Measurements from ENCODE around the gene THRA.
A peak's percentile ranks its signal among the peaks of the same experiment; 100 is the strongest.

Gene THRA

DNA sequence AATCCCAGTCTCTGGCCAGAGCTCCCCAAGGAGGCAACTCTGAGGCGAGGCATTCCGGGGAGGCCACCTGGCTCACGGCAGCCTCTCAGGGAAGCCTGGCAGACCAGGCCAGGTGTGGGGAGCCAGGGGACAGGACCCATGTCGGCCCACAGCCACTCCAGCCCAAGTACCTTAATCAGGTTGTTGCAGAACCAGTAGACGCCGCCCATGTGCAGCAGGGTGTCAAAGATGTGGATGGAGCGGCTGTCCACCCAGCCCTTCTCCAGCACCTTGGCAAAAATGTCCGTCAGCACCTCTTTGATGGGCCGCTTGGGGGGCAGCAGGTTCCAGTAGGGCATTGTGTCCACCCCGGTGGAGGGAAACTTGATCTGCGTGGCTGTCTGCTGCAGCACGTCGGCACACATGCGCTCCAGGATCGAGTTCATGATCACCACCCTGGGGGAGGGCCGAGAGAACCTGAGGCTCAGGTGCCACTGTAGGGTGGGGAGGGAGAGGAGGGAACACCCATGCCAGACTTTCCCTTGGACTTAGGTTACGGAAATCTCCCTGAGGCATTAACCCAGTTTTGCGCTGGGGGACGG is 39.7 kb upstream of the THRA start:
- Mint-ChIP-seq H3K9me3 (no peaks in the 10 kb centered on the region), H3K4me3 (no peak overlapping the region), H3K4me1 (ENCODE audit: low read depth) (no peaks in the 10 kb centered on the region), H3K27me3 (no peaks in the 10 kb centered on the region), H3K27ac (no peak overlapping the region), H3K36me3 (ENCODE audit: low read depth) (peaks cover 94% of the 10 kb centered on the region)
- intact Hi-C loops (cut with micrococcal nuclease) = no loop called here

DNA sequence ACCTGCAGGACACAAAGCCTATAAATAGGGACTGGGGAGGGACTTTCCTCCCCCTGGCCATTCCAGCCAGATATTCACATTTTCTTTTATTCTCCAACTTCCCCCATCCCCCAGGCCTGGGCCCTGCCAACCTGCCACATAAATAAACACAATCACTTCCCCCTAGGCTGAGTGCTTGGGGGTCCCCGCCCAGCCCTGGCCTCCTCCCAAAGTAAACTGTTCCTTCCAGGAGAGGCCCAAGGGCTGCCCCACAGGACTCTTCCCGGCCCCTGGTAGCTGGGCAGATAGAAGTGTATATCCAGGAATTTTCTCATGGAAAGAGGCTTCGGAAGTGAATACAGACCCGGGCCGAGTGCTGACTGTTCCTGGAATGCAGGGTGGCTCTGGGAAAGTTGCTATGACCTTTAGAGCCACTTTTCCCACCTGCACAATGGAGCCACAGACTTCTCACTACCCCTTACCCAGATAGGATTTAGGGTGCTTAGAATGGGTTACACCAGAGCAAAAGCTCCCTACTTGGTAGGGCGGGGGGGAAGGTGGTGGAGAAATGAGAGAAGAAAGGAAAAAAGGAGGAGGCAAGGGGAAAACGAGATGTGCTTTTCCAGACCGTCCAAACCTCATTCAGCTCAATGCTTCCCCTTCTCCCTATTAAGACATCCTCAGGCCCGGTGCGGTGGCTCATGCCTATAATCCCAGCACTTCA is 39.0 kb upstream of the THRA start:
- intact Hi-C loops (cut with micrococcal nuclease) = no loop called here
- Mint-ChIP-seq H3K27ac (no peak overlapping the region), H3K9me3 (no peaks in the 10 kb centered on the region), H3K36me3 (ENCODE audit: low read depth) (peaks cover 94% of the 10 kb centered on the region), H3K4me3 (no peak overlapping the region), H3K4me1 (ENCODE audit: low read depth) (no peaks in the 10 kb centered on the region), H3K27me3 (no peaks in the 10 kb centered on the region)

DNA sequence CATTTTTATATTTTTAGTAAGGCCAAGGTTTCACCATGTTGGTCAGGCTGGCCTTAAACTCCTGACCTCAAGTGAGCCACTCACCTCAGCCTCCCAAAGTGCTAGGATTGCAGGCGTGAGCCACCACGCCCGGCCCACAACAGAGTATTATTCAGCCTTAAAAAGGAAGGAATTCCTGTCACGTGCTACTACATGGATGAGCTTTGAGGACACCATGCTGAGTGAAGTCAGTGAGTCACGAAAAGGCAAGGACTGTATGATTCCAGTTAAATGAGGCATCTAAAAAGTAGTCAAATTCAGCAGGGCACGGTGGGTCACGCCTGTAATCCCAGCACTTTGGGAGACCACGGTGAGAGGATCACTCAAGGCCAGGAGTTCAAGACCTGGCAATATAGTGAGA is 37.9 kb upstream of the THRA start:
- intact Hi-C loops (cut with micrococcal nuclease) = no loop called here
- H3K4me3 Mint-ChIP-seq = no peak overlapping the region
- H3K27ac Mint-ChIP-seq = no peak overlapping the region
- H3K4me1 Mint-ChIP-seq (ENCODE audit: low read depth) = no peaks in the 10 kb centered on the region
- H3K36me3 Mint-ChIP-seq (ENCODE audit: low read depth) = peaks cover 94% of the 10 kb centered on the region
- no peaks in the 10 kb centered on the region for H3K9me3 Mint-ChIP-seq
- no peaks in the 10 kb centered on the region for H3K27me3 Mint-ChIP-seq

DNA sequence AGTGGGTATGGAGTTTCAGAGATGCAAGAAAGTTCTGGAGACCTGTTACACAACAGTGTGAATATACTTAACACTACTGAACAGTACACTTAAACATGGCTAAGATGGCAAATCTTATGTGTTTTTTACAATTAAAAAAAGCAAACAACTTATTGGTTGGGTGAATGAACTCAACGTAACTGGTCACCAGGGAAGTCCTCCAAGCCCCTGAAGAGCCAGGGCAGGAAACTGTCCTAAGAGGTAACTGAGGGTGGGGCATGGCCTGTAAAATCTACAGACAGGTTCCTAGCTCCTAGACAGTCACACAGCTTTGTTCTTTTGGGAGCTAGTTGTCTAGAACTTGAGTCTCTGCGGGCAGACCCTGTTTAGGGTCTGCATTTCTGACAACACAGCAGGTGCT is 37.2 kb upstream of the THRA start:
- no peaks in the 10 kb centered on the region for H3K4me1 Mint-ChIP-seq (ENCODE audit: low read depth)
- H3K27me3 Mint-ChIP-seq = no peaks in the 10 kb centered on the region
- intact Hi-C loops (cut with micrococcal nuclease) = no loop called here
- H3K9me3 Mint-ChIP-seq = no peaks in the 10 kb centered on the region
- H3K27ac Mint-ChIP-seq = no peak overlapping the region
- H3K4me3 Mint-ChIP-seq = no peak overlapping the region
- peaks cover 94% of the 10 kb centered on the region for H3K36me3 Mint-ChIP-seq (ENCODE audit: low read depth)

DNA sequence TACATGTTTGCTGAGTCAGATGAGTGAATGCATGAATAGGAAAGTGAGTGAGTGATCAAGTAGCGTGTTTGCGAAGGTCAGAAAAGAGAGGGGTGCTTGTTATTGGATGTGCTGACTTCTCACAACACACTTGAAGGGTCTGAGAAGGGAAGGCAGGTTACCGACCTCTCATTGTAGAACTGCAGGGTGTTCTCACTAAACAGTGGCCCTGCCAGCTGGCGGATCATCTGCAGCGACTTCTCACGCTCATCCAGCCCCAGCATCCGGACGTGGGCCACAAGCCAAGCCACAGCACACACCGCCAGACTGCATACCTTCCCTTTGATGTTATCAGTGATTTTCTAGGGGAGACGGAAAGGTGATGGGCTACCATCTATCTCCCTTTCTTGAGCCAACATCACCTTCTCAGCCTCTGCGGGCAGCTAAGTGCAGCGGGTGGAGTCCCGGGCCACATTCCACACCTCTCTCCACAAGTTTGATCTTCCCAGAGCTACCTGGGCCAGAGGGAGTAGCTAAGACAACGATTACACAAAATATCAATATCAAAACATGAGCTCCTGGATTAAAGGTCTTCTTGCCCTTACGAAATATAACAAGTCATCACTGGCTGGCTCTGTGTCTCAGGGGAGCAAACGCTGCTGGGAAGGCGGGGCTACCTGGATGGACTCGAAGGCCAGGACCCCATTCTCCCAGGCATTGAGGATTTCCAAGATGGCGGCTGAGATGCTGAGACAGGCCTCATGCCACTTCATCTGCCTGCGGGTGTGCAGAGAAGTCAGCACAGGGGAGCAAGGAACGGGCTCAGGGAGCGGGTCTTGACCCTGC is 36.6 kb upstream of the THRA start:
- Mint-ChIP-seq H3K4me1 (ENCODE audit: low read depth) (no peaks in the 10 kb centered on the region), H3K27ac (no peak overlapping the region), H3K36me3 (ENCODE audit: low read depth) (peaks cover 94% of the 10 kb centered on the region), H3K4me3 (no peak overlapping the region), H3K27me3 (no peaks in the 10 kb centered on the region), H3K9me3 (no peaks in the 10 kb centered on the region)
- intact Hi-C loops (cut with micrococcal nuclease) = no loop called here

DNA sequence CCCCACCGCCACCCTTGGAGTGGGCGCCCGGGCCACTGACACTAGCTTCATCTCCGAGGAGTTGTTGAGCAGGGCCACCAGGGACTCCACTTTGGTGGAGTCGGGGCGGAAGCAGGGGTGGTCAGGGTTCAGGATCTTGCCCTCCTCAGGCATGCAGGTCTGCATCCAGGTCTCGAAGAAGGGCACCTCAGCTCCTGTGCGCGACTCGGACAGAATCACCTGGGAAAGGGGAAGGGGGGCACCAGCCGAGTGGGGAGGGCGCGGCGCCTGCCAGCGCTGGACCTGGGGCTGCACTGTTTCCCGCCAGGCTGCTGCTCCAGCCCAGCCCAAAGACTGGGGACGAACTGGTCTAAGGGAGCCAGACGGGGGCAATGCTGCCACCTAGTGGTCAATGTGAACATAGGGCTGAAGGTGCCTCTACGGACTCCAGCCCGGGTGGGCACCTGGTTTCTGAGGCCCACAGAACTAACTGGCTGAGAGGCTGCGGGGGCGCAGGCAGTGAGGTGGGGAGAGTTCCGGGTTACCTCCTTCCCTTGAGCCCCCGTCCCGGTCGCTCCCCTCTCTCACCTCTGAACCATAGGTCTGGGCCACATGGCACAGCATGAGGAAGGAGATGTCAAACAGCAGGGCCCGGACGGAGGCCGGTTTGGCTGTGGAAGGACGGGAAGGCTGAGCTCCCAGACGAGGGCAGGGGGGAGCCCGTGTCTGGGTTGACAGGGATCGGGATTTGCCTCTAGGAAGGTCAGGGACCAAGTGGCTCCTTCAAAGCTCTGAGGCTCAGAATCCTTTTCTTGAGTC is 35.8 kb upstream of the THRA start:
- intact Hi-C loops (cut with micrococcal nuclease) = no loop called here
- Mint-ChIP-seq H3K27ac (no peak overlapping the region), H3K4me3 (no peak overlapping the region), H3K9me3 (no peaks in the 10 kb centered on the region), H3K36me3 (ENCODE audit: low read depth) (peaks cover 94% of the 10 kb centered on the region), H3K4me1 (ENCODE audit: low read depth) (no peaks in the 10 kb centered on the region), H3K27me3 (no peaks in the 10 kb centered on the region)

DNA sequence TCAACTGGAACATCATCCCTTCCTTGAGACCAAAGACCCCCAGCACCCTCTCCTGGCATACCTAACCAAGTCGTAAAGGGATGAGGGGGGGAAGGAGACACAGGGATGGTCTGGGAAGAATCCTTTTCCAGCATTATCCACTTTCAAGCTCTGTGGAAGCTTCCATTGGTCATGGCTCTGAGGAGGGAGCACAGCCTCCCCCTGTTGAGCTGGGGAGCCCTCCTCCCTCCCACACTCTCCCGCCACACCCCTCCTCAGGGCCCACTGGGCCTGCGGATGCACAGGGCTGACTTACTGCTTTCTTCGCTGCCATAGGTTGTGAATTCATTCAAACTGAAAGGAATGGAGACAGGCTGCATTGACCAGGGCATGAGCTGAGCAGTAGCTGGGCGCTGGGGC is 35.2 kb upstream of the THRA start:
- Mint-ChIP-seq H3K27ac (no peak overlapping the region), H3K36me3 (ENCODE audit: low read depth) (peaks cover 94% of the 10 kb centered on the region)
- intact Hi-C loops (cut with micrococcal nuclease) = no loop called here

DNA sequence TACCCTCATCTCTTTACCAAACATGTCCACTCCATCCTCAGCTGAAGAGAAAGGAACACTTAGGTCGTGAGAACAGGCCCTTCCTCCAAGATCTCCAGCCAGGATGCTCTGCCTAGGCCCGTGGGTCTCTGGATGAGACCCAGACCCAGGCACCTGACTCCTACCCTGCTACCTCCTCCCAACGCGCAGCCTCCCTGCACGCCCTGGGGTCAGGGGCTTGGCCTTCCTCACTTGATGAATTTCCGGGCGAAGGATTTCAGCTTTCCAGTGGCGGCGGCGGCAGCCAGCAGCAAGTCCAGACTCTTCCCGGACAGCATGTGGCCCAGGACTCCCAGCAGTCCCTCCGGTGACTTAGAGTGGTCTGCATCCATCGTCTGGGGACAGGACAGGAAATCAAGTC is 34.2 kb upstream of the THRA start:
- Mint-ChIP-seq H3K36me3 (ENCODE audit: low read depth) (peaks cover 94% of the 10 kb centered on the region), H3K27ac (no peak overlapping the region), H3K4me3 (no peak overlapping the region), H3K9me3 (no peaks in the 10 kb centered on the region), H3K4me1 (ENCODE audit: low read depth) (no peaks in the 10 kb centered on the region), H3K27me3 (no peaks in the 10 kb centered on the region)
- intact Hi-C loops (cut with micrococcal nuclease) = no loop called here

More for the DNA sequence above, 35.2 kb upstream of the THRA start:
- Mint-ChIP-seq H3K4me1 (ENCODE audit: low read depth) (no peaks in the 10 kb centered on the region), H3K27me3 (no peaks in the 10 kb centered on the region), H3K4me3 (no peak overlapping the region), H3K9me3 (no peaks in the 10 kb centered on the region)

DNA sequence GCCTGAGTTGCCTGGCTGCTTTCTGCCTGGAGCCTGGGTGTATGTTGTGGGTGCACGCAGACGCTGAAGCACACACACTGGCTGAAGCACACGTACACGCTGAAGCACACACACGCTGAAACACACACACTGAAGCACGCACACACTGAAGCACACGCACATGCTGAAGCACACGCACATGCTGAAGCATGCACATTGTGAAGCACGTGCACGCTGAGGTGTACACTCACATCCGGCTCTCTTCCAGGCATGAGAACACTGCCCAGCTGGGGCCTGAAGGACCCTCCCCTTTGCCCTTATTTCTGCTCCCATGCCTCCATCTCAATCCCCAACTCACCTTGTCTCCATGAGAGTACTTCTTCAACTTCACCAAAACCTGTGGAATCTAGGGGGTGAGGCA is 31.1 kb upstream of the THRA start:
- Mint-ChIP-seq H3K4me1 (ENCODE audit: low read depth) (peaks cover 14% of the 10 kb centered on the region), H3K4me3 (no peak overlapping the region), H3K36me3 (ENCODE audit: low read depth) (peaks cover 94% of the 10 kb centered on the region), H3K27me3 (no peaks in the 10 kb centered on the region), H3K27ac (no peak overlapping the region), H3K9me3 (no peaks in the 10 kb centered on the region)
- intact Hi-C loops (cut with micrococcal nuclease) = loop anchor here (10.0 kb wide), 1 partner anchor 53 kb away; no protein-coding TSS in a partner anchor

DNA sequence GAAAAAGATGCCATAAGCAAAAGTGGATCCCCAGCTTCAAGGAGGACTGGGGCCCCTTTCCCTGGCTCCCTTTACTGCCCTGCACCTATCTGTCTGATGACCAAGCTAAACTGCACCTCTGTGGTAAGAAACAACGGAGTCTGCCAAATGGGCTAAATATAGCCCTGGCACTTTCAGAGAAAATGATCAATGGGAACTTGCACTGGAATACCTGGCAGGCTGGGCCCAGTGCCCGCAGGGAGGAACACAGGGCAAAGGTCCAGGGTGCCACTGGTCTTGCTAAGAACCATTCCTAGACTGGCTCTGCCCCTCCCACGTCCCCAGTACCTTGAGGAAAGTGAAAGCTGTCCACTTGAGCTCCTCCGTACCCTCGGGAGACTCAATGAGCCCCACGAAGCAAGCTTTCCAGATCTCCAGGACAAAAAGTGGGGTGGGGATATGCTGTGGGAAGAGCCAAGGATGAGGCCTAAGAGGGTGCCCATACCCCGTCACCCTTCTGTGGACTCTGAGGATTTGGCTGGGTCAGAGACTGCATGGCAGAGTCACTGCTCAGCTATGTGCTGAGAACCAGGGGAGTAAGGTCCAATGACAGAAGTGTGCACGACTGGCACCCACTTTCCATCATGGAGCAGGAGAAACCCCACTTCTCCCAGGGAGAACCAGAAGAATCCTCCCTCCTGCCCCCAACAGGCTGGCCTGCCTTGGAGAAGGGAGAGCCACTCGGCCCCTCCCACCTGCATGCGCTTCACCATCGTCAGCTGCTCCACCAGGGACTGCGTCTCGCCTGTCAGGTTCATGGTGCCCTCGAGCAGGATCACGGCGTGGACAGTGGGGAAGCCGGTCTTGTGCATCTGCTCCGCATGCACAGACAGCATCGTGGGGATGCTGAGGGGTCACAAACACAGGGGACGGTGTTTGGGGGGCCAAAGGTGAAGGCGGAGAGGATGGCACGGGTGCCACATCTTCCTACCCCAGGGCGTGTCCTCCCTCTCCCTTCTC is 30.1 kb upstream of the THRA start:
- H3K27ac Mint-ChIP-seq = peak overlapping the region; percentile 11
- H3K4me3 Mint-ChIP-seq = no peak overlapping the region
- peaks cover 14% of the 10 kb centered on the region for H3K4me1 Mint-ChIP-seq (ENCODE audit: low read depth)
- peaks cover 85% of the 10 kb centered on the region for H3K36me3 Mint-ChIP-seq (ENCODE audit: low read depth)
- intact Hi-C loops (cut with micrococcal nuclease) = loop anchor here (10.0 kb wide), 1 partner anchor 52 kb away; no protein-coding TSS in a partner anchor
- H3K27me3 Mint-ChIP-seq = no peaks in the 10 kb centered on the region
- H3K9me3 Mint-ChIP-seq = no peaks in the 10 kb centered on the region

DNA sequence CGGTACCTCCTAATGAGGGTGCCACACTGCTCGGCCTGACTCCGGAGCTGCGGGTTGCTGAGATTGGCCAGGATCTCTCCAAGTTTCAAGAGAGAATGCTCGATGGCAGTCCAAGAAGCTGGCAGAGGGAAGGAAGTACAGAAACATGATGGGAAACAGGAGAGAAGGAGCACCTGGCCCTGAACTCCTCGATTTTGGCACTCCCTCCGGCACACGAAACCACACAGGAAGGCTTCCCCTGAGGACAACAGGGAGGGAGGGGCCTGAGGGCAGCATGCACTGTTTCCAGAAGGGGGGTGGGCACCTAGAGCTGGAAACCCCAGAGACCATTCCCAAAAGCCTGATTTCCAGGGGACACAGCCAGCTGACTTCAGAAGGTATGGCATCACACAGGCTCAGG is 29.4 kb upstream of the THRA start:
- H3K27me3 Mint-ChIP-seq = no peaks in the 10 kb centered on the region
- peak overlapping the region; percentile 11 for H3K27ac Mint-ChIP-seq
- intact Hi-C loops (cut with micrococcal nuclease) = loop anchor here (10.0 kb wide), 1 partner anchor 51 kb away; no protein-coding TSS in a partner anchor
- no peaks in the 10 kb centered on the region for H3K9me3 Mint-ChIP-seq
- H3K4me1 Mint-ChIP-seq (ENCODE audit: low read depth) = peaks cover 14% of the 10 kb centered on the region
- H3K36me3 Mint-ChIP-seq (ENCODE audit: low read depth) = peaks cover 78% of the 10 kb centered on the region
- no peak overlapping the region for H3K4me3 Mint-ChIP-seq

DNA sequence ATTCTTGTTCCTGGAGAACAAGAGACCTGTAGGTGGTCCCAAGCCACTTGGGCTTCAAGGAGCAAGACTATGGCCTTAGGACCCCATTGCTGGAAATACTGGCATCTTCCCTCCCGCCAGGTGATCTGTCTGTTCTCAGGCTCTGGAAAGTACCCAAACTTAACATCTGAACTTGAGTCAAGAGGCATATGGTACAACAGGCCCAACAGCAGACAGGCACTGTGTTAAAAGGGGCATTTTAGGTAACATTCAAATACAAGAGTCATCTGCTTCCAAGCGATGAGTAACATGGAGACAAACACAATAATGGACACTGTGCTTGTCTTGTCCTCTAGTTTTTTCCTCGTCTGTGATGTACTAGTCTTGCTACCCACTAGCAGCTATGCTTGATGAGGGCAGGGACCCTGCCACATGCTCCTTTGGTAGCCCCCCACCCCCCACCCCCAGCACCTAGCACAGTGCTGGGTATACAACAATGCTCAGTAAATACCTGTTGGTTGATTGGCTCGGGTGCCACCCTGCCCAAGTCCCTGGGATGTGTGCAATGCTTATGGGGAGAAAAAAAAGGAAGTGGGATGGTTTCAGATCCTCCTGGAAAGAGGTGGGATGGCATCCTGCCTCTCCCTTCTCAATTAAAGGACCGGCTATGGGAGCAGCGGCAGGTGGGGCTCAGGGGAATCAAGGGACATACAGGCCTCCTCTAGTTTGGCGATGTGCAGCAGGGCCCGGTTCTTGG is 28.2 kb upstream of the THRA start:
- Mint-ChIP-seq H3K36me3 (ENCODE audit: low read depth) (peaks cover 65% of the 10 kb centered on the region), H3K9me3 (no peaks in the 10 kb centered on the region), H3K4me3 (no peak overlapping the region), H3K4me1 (ENCODE audit: low read depth) (peaks cover 19% of the 10 kb centered on the region), H3K27ac (no peak overlapping the region), H3K27me3 (no peaks in the 10 kb centered on the region)
- intact Hi-C loops (cut with micrococcal nuclease) = loop anchor here (10.0 kb wide), 1 partner anchor 50 kb away; no protein-coding TSS in a partner anchor

All from dendritic cell treated with granulocyte-macrophage colony-stimulating factor and Interleukin-4, amounts not matched to agents 40 ng/mL and 50 ng/mL, for 4 days (primary cell).